Panc1 (cell line): ENCODE results near the gene PSME3IP1. TPM values are rescaled to one million over a fixed set of nuclear protein-coding genes. Genes with fewer than 3 reads are reported as not detected.
"Not testable (repeated sequence)": the region's sequence is repeated elsewhere in the genome, so short reads cannot be mapped to it uniquely, and the experiment has no call there.

Experiments
- ATAC-seq: fragments of 200-7000 bp; cut with Tn5 transposase; 2 replicates; pipeline ENCODE4 v1.9.1; 2020; ENCODE audit warnings: mild to moderate bottlenecking, moderate library complexity
- BruUV-seq: library from RNA; stranded (reverse); fragments of 400-500 nt; replicated peaks from 2 replicates; lab custom pipeline; 2021; lab: Mats Ljungman, UMichigan
- CTCF ChIA-PET: fragments of 300-600 bp; sonication (Branson Sonifier 250); formaldehyde crosslinking; loops from one replicate; lab custom pipeline; 2022; ENCODE audit warnings: antibody characterized with exemption; lab: Charles Lee
- POLR2A ChIA-PET: fragments of 300-600 bp; sonication (Branson Sonifier 250); formaldehyde crosslinking; loops from one replicate; lab custom pipeline; 2022; ENCODE audit warnings: antibody characterized with exemption; lab: Charles Lee
- DNase-seq: peaks from one replicate; pipeline ENCODE4 v3.0.0-alpha.2; 2010; ENCODE audit warnings: low read depth, low spot score
- H3K27ac ChIP-seq: 2 replicates; pipeline ENCODE4 v1.5.1; 2011; ENCODE audit warnings: mild to moderate bottlenecking, low read length, inconsistent platforms
- H3K27me3 ChIP-seq: fragments of 200-500 bp; sonication (Bioruptor generic); 2 replicates; pipeline ENCODE4 v1.6.0; 2014; ENCODE audit warnings: low read length, inconsistent platforms; ENCODE audit not compliant: control insufficient read depth, insufficient read depth
- H3K36me3 ChIP-seq: fragments of 200-500 bp; sonication (Bioruptor generic); 2 replicates; pipeline ENCODE4 v1.5.1; 2014; ENCODE audit warnings: inconsistent platforms, mild to moderate bottlenecking, low read length, moderate library complexity; ENCODE audit not compliant: control insufficient read depth, insufficient read depth
- H3K4me1 ChIP-seq: 2 replicates; pipeline ENCODE4 v1.5.1; 2011; ENCODE audit warnings: inconsistent platforms, mild to moderate bottlenecking, low read length, moderate library complexity; ENCODE audit not compliant: control insufficient read depth, insufficient read depth
- H3K4me3 ChIP-seq, 2 experiments: 2 replicates each; pipeline ENCODE4 v1.5.1; 2011 to 2012; ENCODE audit warnings: low read depth in 2 of 2, low read length in 2 of 2, mild to moderate bottlenecking in 2 of 2, inconsistent platforms in 1 of 2, moderate library complexity in 1 of 2
- H3K9me3 ChIP-seq: fragments of 200-500 bp; sonication (Bioruptor generic); 2 replicates; pipeline ENCODE4 v1.5.1; 2014; ENCODE audit warnings: low read depth, mild to moderate bottlenecking, inconsistent platforms, low read length, moderate library complexity; ENCODE audit not compliant: control insufficient read depth, insufficient read depth
- CTCF ChIP-seq: fragments of 450-650 bp; IDR thresholded peaks from 2 replicates; pipeline ENCODE4 v1.5.1; 2017; ENCODE audit warnings: mild to moderate bottlenecking
- POLR2AphosphoS5 ChIP-seq: IDR thresholded peaks from 2 replicates; pipeline ENCODE4 v1.6.1; 2012; ENCODE audit warnings: mild to moderate bottlenecking, low read depth, low read length, moderate library complexity
- SIN3A ChIP-seq: IDR thresholded peaks from 2 replicates; pipeline ENCODE4 v1.6.1; 2012; ENCODE audit warnings: low read depth, mild to moderate bottlenecking, low read length, moderate library complexity, borderline replicate concordance; ENCODE audit not compliant: insufficient read depth
- TCF7L2 ChIP-seq: IDR thresholded peaks from 2 replicates; pipeline ENCODE4 v1.6.1; 2011; ENCODE audit warnings: mild to moderate bottlenecking, low read depth, low read length, inconsistent platforms
- in situ Hi-C: cut with HindIII; loops from 2 replicates; pipeline ENCODE4 v1.10.0; 2016; ENCODE audit warnings: low sequenced_read_pairs, low pct_unique_long_range_greater_than_20kb
- intact Hi-C: fragments of 100-400 bp; cut with micrococcal nuclease; formaldehyde crosslinking; loops from one replicate; pipeline ENCODE4 v1.10.0; 2022; ENCODE audit not compliant: unreplicated experiment
- total RNA-seq: library from RNA; stranded (reverse); gene quantifications from one replicate; pipeline ENCODE4 v1.2.1, GENCODE V29; 2021; ENCODE audit not compliant: unreplicated experiment
- TF ChIP-seq, protein P1 (sequence below), 2 experiments: IDR thresholded peaks; 2 replicates each; pipeline ENCODE4 v1.6.1; 2011 to 2012; ENCODE audit warnings: low read depth in 2 of 2, control low read depth in 1 of 2, low read length in 1 of 2, mild to moderate bottlenecking in 1 of 2, moderate library complexity in 1 of 2; ENCODE audit not compliant: insufficient read depth in 1 of 2

PSME3IP1 gene
- total RNA-seq, 1 experiment from 2014 or later = 67.6 TPM

DNA sequence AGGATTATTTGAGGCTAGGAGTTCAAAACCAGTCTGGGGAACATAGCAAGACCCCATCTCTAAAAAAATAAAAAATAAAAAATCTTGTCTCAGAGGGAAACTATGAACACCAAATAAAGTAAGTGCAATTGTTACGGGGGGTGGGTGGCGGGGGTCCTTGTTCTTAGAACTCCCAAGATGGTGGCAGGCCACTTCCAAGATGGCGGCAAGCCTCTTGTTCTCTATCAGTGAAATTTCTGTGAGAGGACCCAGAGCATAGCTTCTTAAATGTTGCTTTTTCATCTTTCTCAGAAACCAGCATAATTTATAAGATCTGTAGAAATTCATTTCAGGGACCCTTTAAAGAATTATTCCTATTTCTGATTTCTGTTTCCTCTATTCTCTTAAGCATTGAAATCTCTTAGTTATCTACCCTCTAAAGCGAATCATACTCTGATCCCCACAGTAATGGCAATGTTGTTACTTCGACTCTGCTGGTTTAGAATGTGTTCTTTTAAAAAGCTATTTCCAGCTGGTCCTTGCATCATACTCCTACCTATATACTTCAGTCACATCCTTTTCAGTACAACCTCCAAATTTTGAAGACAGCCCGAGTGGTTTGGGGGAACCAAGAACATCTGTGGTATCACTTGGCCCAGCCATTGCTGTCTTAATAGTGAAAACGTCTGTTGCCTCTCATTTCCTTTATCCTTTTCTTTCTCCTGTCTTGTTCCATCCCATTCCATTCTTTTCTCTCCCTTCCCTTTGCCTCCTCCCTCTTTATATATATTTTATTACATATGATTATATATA is 16.5 kb upstream of the PSME3IP1 start:
- CTCF ChIA-PET = no interaction called here

GRCh38 chr16:57200926-57201325 is 15.1 kb upstream of the PSME3IP1 start:
- ATAC-seq, BruUV-seq, H3K9me3 ChIP-seq, DNase-seq, H3K4me3 ChIP-seq, CTCF ChIA-PET, H3K27me3 ChIP-seq, H3K4me1 ChIP-seq, POLR2A ChIA-PET, H3K27ac ChIP-seq, intact Hi-C loops, in situ Hi-C loops, H3K36me3 ChIP-seq: not testable (repeated sequence)

More for the DNA sequence above, 16.5 kb upstream of the PSME3IP1 start:
- H3K36me3 ChIP-seq = peaks cover 13% of the 10 kb centered on the region
- POLR2A ChIA-PET = no interaction called here
- BruUV-seq = no TSS peak
- in situ Hi-C loops (no loop called here), intact Hi-C loops (no loop called here)
- H3K27ac ChIP-seq = no peak overlapping the region
- H3K4me3 ChIP-seq = no peak overlapping the region
- H3K27me3 ChIP-seq = no peaks in the 10 kb centered on the region
- no peak for DNase-seq
- TF ChIP-seq CTCF = no peak
- no peak for TF ChIP-seq TCF7L2
- no peak for TF ChIP-seq POLR2AphosphoS5
- TF ChIP-seq, protein P1, sequence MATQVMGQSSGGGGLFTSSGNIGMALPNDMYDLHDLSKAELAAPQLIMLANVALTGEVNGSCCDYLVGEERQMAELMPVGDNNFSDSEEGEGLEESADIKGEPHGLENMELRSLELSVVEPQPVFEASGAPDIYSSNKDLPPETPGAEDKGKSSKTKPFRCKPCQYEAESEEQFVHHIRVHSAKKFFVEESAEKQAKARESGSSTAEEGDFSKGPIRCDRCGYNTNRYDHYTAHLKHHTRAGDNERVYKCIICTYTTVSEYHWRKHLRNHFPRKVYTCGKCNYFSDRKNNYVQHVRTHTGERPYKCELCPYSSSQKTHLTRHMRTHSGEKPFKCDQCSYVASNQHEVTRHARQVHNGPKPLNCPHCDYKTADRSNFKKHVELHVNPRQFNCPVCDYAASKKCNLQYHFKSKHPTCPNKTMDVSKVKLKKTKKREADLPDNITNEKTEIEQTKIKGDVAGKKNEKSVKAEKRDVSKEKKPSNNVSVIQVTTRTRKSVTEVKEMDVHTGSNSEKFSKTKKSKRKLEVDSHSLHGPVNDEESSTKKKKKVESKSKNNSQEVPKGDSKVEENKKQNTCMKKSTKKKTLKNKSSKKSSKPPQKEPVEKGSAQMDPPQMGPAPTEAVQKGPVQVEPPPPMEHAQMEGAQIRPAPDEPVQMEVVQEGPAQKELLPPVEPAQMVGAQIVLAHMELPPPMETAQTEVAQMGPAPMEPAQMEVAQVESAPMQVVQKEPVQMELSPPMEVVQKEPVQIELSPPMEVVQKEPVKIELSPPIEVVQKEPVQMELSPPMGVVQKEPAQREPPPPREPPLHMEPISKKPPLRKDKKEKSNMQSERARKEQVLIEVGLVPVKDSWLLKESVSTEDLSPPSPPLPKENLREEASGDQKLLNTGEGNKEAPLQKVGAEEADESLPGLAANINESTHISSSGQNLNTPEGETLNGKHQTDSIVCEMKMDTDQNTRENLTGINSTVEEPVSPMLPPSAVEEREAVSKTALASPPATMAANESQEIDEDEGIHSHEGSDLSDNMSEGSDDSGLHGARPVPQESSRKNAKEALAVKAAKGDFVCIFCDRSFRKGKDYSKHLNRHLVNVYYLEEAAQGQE (IDR thresholded peaks at IDR 0.05; ENCODE audit: insufficient read depth in 1 of 2, low read depth in 2 of 2, low read length in 1 of 2) = no peak
- TF ChIP-seq SIN3A = no peak
- no peak for ATAC-seq
- H3K4me1 ChIP-seq = no peaks in the 10 kb centered on the region
- no peaks in the 10 kb centered on the region for H3K9me3 ChIP-seq

- CTCF ChIA-PET, H3K9me3 ChIP-seq, H3K27me3 ChIP-seq, H3K36me3 ChIP-seq, intact Hi-C loops, H3K4me3 ChIP-seq, H3K4me1 ChIP-seq, H3K27ac ChIP-seq, ATAC-seq, POLR2A ChIA-PET, DNase-seq, in situ Hi-C loops, BruUV-seq: not testable (repeated sequence)
These were observed 14.5 kb upstream of the PSME3IP1 start for GRCh38 chr16:57200321-57200720.
